ENCODE data around the gene SYVN1.

Gene SYVN1

GRCh38 chr11:65116370-65117205, 17.7 kb downstream of the SYVN1 start:
- Histone ChIP-seq H3K4me3 (peak overlapping the region; percentile 61 to 81), H3K4me1 (peaks cover 13 to 50% (median 46%) of the 10 kb centered on the region in 4 donors), H3K27ac (peak overlapping the region; percentile 76 to 85), H3K9me3 (no peaks in the 10 kb centered on the region), H3K36me3 (peaks cover 18 to 53% (median 38%) of the 10 kb centered on the region in 3 donors), H3K27me3 (no peaks in the 10 kb centered on the region)
- peak in 1 of 2 donors; percentile 69 for DNase-seq
- TF ChIP-seq CTCF (IDR thresholded peaks at IDR 0.05): no peak
- intact Hi-C loops (cut with DNase I; ENCODE audit: low total_unique reads): loop anchor here (5.0 to 10.0 kb wide), 2 partner anchors 104 to 192 kb away; partner anchors contain the start of genes ARL2 and PPP2R5B

- Histone ChIP-seq H3K27ac (no peak overlapping the region), H3K4me1 (peaks cover 10 to 50% (median 46%) of the 10 kb centered on the region in 4 donors), H3K27me3 (no peaks in the 10 kb centered on the region), H3K36me3 (peaks cover 14 to 45% (median 31%) of the 10 kb centered on the region in 3 donors), H3K4me3 (no peak overlapping the region), H3K9me3 (no peaks in the 10 kb centered on the region)
- no peak for DNase-seq
- intact Hi-C loops (cut with DNase I; ENCODE audit: low total_unique reads): loop anchor here (5.0 to 10.0 kb wide), 2 partner anchors 103 to 191 kb away; partner anchors contain the start of genes ARL2 and PPP2R5B
- TF ChIP-seq CTCF (IDR thresholded peaks at IDR 0.05): no peak
Measured at GRCh38 chr11:65115361-65116082, 18.8 kb downstream of the SYVN1 start.

GRCh38 chr11:65114538-65115171, 19.7 kb downstream of the SYVN1 start:
- H3K27ac ChIP-seq: no peak overlapping the region

GRCh38 chr11:65113839-65114238, 20.5 kb downstream of the SYVN1 start:
- peaks cover 7 to 39% (median 24%) of the 10 kb centered on the region in 3 donors for H3K36me3 ChIP-seq
- no peak overlapping the region for H3K27ac ChIP-seq
- H3K9me3 ChIP-seq: no peaks in the 10 kb centered on the region
- TF ChIP-seq CTCF (IDR thresholded peaks at IDR 0.05): no peak
- no peaks in the 10 kb centered on the region for H3K27me3 ChIP-seq
- no peak for DNase-seq
- peaks cover 10 to 52% (median 48%) of the 10 kb centered on the region in 4 donors for H3K4me1 ChIP-seq
- H3K4me3 ChIP-seq: no peak overlapping the region
- intact Hi-C loops (cut with DNase I; ENCODE audit: low total_unique reads): loop anchor here (10.0 kb wide), 1 partner anchor 189 kb away; the partner anchor contains the start of gene PPP2R5B

More at GRCh38 chr11:65114538-65115171, 19.7 kb downstream of the SYVN1 start:
- no peak for DNase-seq
- Histone ChIP-seq H3K4me3 (no peak overlapping the region), H3K4me1 (peaks cover 10 to 52% (median 48%) of the 10 kb centered on the region in 4 donors), H3K27me3 (no peaks in the 10 kb centered on the region), H3K9me3 (no peaks in the 10 kb centered on the region), H3K36me3 (peaks cover 7 to 39% (median 24%) of the 10 kb centered on the region in 3 donors)
- TF ChIP-seq CTCF (IDR thresholded peaks at IDR 0.05): no peak
- intact Hi-C loops (cut with DNase I; ENCODE audit: low total_unique reads): loop anchor here (5.0 to 10.0 kb wide), 2 partner anchors 102 to 190 kb away; partner anchors contain the start of genes ARL2 and PPP2R5B

GRCh38 chr11:65113361-65113756, 21.0 kb downstream of the SYVN1 start:
- Histone ChIP-seq H3K36me3 (peaks cover 8 to 39% (median 24%) of the 10 kb centered on the region in 3 donors), H3K27me3 (no peaks in the 10 kb centered on the region), H3K27ac (peak overlapping the region in 1 of 2 donors; percentile 49), H3K4me3 (peak overlapping the region in 1 of 2 donors; percentile 59), H3K9me3 (no peaks in the 10 kb centered on the region), H3K4me1 (peaks cover 10 to 52% (median 48%) of the 10 kb centered on the region in 4 donors)
- intact Hi-C loops (cut with DNase I; ENCODE audit: low total_unique reads): loop anchor here (10.0 kb wide), 1 partner anchor 189 kb away; the partner anchor contains the start of gene PPP2R5B
- TF ChIP-seq CTCF (IDR thresholded peaks at IDR 0.05): no peak
- DNase-seq: no peak
